Skin epidermis (tissue), 12 donors: ENCODE data around the gene EID3.
"Not testable (repeated sequence)": the region's sequence is repeated elsewhere in the genome, so short reads cannot be mapped to it uniquely, and the experiment has no call there.

ENCODE experiments used
- H3K27ac ChIP-seq, 21 experiments: fragments of 200-600 bp; sonication (generic) in 11 of 21; one replicate each; pipeline ENCODE4 v1.5.0; 2020; ENCODE audit warnings: mild to moderate bottlenecking in 3 of 21, inconsistent platforms in 2 of 21, moderate library complexity in 2 of 21
- H3K4me3 ChIP-seq, 7 experiments: fragments of 200-600 bp; sonication (generic) in 2 of 7; one replicate each; pipeline ENCODE4 v1.5.0; 2020; ENCODE audit warnings: inconsistent platforms in 2 of 7, mild to moderate bottlenecking in 2 of 7, moderate library complexity in 1 of 7

EID3 gene

GRCh38 chr12:104306943-104307654, 3.6 kb downstream of the EID3 start:
- no peak overlapping the region for H3K27ac ChIP-seq
- H3K4me3 ChIP-seq: no peak overlapping the region

- Histone ChIP-seq H3K27ac (no peak overlapping the region), H3K4me3 (no peak overlapping the region)
These were observed 4.1 kb downstream of the EID3 start for GRCh38 chr12:104307655-104308000.

- Histone ChIP-seq H3K27ac (no peak overlapping the region), H3K4me3 (no peak overlapping the region)
These were observed 6.0 kb downstream of the EID3 start for GRCh38 chr12:104309446-104309993.

- no peak overlapping the region for H3K27ac ChIP-seq
- no peak overlapping the region for H3K4me3 ChIP-seq
These were observed 7.5 kb downstream of the EID3 start for GRCh38 chr12:104310751-104311633.

- H3K4me3 ChIP-seq: no peak overlapping the region
- no peak overlapping the region for H3K27ac ChIP-seq
These were observed 8.7 kb downstream of the EID3 start for GRCh38 chr12:104312202-104312601.

GRCh38 chr12:104312654-104313053, 9.1 kb downstream of the EID3 start:
- H3K27ac ChIP-seq: no peak overlapping the region
- H3K4me3 ChIP-seq: no peak overlapping the region

GRCh38 chr12:104313568-104314241, 10.2 kb downstream of the EID3 start:
- no peak overlapping the region for H3K27ac ChIP-seq
- no peak overlapping the region for H3K4me3 ChIP-seq

- Histone ChIP-seq H3K27ac (no peak overlapping the region), H3K4me3 (no peak overlapping the region)
These were observed 10.7 kb downstream of the EID3 start for GRCh38 chr12:104314242-104314614.

GRCh38 chr12:104315326-104316224, 12.0 kb downstream of the EID3 start:
- H3K27ac ChIP-seq: no peak overlapping the region

GRCh38 chr12:104316936-104317335, 13.4 kb downstream of the EID3 start:
- H3K27ac ChIP-seq: no peak overlapping the region

More at GRCh38 chr12:104315326-104316224, 12.0 kb downstream of the EID3 start:
- H3K4me3 ChIP-seq: no peak overlapping the region

GRCh38 chr12:104317538-104318210, 14.1 kb downstream of the EID3 start:
- no peak overlapping the region for H3K27ac ChIP-seq

More at GRCh38 chr12:104316936-104317335, 13.4 kb downstream of the EID3 start:
- H3K4me3 ChIP-seq: no peak overlapping the region

GRCh38 chr12:104319028-104319427, 15.5 kb downstream of the EID3 start:
- Histone ChIP-seq H3K27ac (no peak overlapping the region), H3K4me3 (no peak overlapping the region)

More at GRCh38 chr12:104317538-104318210, 14.1 kb downstream of the EID3 start:
- no peak overlapping the region for H3K4me3 ChIP-seq

- peak overlapping the region in 1 of 21 experiments; percentile 19 for H3K27ac ChIP-seq
These were observed 16.5 kb downstream of the EID3 start for GRCh38 chr12:104319918-104320626.

GRCh38 chr12:104320627-104321024, 17.1 kb downstream of the EID3 start:
- Histone ChIP-seq H3K27ac (peak overlapping the region in 1 of 21 experiments; percentile 19), H3K4me3 (no peak overlapping the region)

More at GRCh38 chr12:104319918-104320626, 16.5 kb downstream of the EID3 start:
- no peak overlapping the region for H3K4me3 ChIP-seq

- no peak overlapping the region for H3K27ac ChIP-seq
- H3K4me3 ChIP-seq: no peak overlapping the region
These were observed 18.4 kb downstream of the EID3 start for GRCh38 chr12:104321949-104322348.

- H3K27ac ChIP-seq, H3K4me3 ChIP-seq: not testable (repeated sequence)
These were observed 19.0 kb downstream of the EID3 start for GRCh38 chr12:104322533-104322932.

GRCh38 chr12:104323899-104324298, 20.4 kb downstream of the EID3 start:
- no peak overlapping the region for H3K27ac ChIP-seq
- no peak overlapping the region for H3K4me3 ChIP-seq

- not testable (repeated sequence) for H3K27ac ChIP-seq, H3K4me3 ChIP-seq
These were observed 24.7 kb downstream of the EID3 start for GRCh38 chr12:104328278-104328677.
